SK-N-SH treated with all-trans-retinoic acid at 6 μM for 48 hours (cell line): ENCODE data around the gene CTXND2.

Source experiments
- ARNTL ChIP-seq: fragments of 450-650 bp; formaldehyde crosslinking; IDR thresholded peaks from 2 replicates; pipeline ENCODE4 v1.5.0; 2020; ENCODE audit warnings: low read depth, mild to moderate bottlenecking, moderate library complexity, borderline replicate concordance
- CSDC2 ChIP-seq: fragments of 250-450 bp; sonication (Bioruptor Pico); IDR thresholded peaks from 2 replicates; pipeline ENCODE4 v1.5.0; 2020; ENCODE audit warnings: mild to moderate bottlenecking, moderate library complexity
- ISL1 ChIP-seq: fragments of 250-450 bp; sonication (Bioruptor Pico); IDR thresholded peaks from 2 replicates; pipeline ENCODE4 v2.1.2; 2022; ENCODE audit warnings: mild to moderate bottlenecking, moderate library complexity
- RARB ChIP-seq: fragments of 250-450 bp; sonication (Bioruptor Pico); IDR thresholded peaks from 2 replicates; pipeline ENCODE4 v1.8.0; 2021; ENCODE audit warnings: mild to moderate bottlenecking, moderate library complexity
- TCF4 ChIP-seq: fragments of 250-450 bp; sonication (Bioruptor Pico); IDR thresholded peaks from 2 replicates; pipeline ENCODE4 v1.8.0; 2021; ENCODE audit warnings: mild to moderate bottlenecking, moderate library complexity, borderline replicate concordance
- TOX ChIP-seq: fragments of 250-450 bp; sonication (Bioruptor Pico); IDR thresholded peaks from 2 replicates; pipeline ENCODE4 v1.8.0; 2021; ENCODE audit warnings: mild to moderate bottlenecking, moderate library complexity, borderline replicate concordance
- ZFP3 ChIP-seq: fragments of 250-450 bp; sonication (Bioruptor Pico); IDR thresholded peaks from 2 replicates; pipeline ENCODE4 v1.5.0; 2020; ENCODE audit warnings: mild to moderate bottlenecking, moderate library complexity
- ZFP30 ChIP-seq: fragments of 450-650 bp; formaldehyde crosslinking; IDR thresholded peaks from 2 replicates; pipeline ENCODE4 v1.5.0; 2022; ENCODE audit warnings: mild to moderate bottlenecking, moderate library complexity
- ZNF565 ChIP-seq: fragments of 450-650 bp; formaldehyde crosslinking; conservative IDR thresholded peaks from 2 replicates; pipeline ENCODE4 v1.5.0; 2020; ENCODE audit warnings: low read depth, mild to moderate bottlenecking, moderate library complexity
- ZNF70 ChIP-seq: fragments of 450-650 bp; formaldehyde crosslinking; IDR thresholded peaks from 2 replicates; pipeline ENCODE4 v1.5.0; 2020; ENCODE audit warnings: mild to moderate bottlenecking, moderate library complexity
- TF ChIP-seq, protein P1 (sequence below): fragments of 250-450 bp; sonication (Bioruptor Pico); IDR thresholded peaks from 2 replicates; pipeline ENCODE4 v1.8.0; 2021; ENCODE audit warnings: low read depth, mild to moderate bottlenecking, moderate library complexity, borderline replicate concordance
- TF ChIP-seq, protein P2 (sequence below): fragments of 250-450 bp; sonication (Bioruptor Pico); IDR thresholded peaks from 2 replicates; pipeline ENCODE4 v1.5.1; 2021; ENCODE audit warnings: mild to moderate bottlenecking, moderate library complexity
- TF ChIP-seq, protein P3 (sequence below): fragments of 250-450 bp; sonication (Bioruptor Pico); IDR thresholded peaks from 2 replicates; pipeline ENCODE4 v1.5.1; 2020; ENCODE audit warnings: low read depth, mild to moderate bottlenecking, moderate library complexity
- TF ChIP-seq, protein P4 (sequence below): fragments of 250-450 bp; sonication (Bioruptor Pico); IDR thresholded peaks from 2 replicates; pipeline ENCODE4 v1.8.0; 2020; ENCODE audit warnings: mild to moderate bottlenecking, moderate library complexity, borderline replicate concordance

DNA sequence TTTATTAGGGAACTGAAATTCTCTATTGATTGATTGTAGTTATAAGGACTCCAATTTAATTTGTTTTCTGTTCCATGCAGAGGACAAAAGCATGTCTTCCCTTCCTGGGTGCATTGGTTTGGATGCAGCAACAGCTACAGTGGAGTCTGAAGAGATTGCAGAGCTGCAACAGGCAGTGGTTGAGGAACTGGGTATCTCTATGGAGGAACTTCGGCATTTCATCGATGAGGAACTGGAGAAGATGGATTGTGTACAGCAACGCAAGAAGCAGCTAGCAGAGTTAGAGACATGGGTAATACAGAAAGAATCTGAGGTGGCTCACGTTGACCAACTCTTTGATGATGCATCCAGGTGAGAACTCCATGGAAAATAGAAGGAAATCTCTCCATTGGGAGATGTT, 40.7 kb downstream of the CTXND2 start:
- TF ChIP-seq TCF4 (no peak), ISL1 (CRISPR knock-in tag) (no peak), RARB (CRISPR knock-in tag) (no peak), TOX (CRISPR knock-in tag) (no peak), ARNTL (CRISPR knock-in tag) (no peak), ZFP3 (CRISPR knock-in tag) (no peak), ZNF565 (CRISPR knock-in tag) (no peak), ZFP30 (CRISPR knock-in tag) (no peak), ZNF70 (CRISPR knock-in tag) (no peak), CSDC2 (no peak)
- TF ChIP-seq, protein P1, sequence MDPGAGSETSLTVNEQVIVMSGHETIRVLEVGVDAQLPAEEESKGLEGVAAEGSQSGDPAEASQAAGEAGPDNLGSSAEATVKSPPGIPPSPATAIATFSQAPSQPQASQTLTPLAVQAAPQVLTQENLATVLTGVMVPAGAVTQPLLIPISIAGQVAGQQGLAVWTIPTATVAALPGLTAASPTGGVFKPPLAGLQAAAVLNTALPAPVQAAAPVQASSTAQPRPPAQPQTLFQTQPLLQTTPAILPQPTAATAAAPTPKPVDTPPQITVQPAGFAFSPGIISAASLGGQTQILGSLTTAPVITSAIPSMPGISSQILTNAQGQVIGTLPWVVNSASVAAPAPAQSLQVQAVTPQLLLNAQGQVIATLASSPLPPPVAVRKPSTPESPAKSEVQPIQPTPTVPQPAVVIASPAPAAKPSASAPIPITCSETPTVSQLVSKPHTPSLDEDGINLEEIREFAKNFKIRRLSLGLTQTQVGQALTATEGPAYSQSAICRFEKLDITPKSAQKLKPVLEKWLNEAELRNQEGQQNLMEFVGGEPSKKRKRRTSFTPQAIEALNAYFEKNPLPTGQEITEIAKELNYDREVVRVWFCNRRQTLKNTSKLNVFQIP (CRISPR knock-in tag), result no peak
- TF ChIP-seq, protein P2, sequence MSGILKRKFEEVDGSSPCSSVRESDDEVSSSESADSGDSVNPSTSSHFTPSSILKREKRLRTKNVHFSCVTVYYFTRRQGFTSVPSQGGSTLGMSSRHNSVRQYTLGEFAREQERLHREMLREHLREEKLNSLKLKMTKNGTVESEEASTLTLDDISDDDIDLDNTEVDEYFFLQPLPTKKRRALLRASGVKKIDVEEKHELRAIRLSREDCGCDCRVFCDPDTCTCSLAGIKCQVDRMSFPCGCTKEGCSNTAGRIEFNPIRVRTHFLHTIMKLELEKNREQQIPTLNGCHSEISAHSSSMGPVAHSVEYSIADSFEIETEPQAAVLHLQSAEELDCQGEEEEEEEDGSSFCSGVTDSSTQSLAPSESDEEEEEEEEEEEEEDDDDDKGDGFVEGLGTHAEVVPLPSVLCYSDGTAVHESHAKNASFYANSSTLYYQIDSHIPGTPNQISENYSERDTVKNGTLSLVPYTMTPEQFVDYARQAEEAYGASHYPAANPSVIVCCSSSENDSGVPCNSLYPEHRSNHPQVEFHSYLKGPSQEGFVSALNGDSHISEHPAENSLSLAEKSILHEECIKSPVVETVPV (CRISPR knock-in tag), result no peak
- TF ChIP-seq, protein P3, sequence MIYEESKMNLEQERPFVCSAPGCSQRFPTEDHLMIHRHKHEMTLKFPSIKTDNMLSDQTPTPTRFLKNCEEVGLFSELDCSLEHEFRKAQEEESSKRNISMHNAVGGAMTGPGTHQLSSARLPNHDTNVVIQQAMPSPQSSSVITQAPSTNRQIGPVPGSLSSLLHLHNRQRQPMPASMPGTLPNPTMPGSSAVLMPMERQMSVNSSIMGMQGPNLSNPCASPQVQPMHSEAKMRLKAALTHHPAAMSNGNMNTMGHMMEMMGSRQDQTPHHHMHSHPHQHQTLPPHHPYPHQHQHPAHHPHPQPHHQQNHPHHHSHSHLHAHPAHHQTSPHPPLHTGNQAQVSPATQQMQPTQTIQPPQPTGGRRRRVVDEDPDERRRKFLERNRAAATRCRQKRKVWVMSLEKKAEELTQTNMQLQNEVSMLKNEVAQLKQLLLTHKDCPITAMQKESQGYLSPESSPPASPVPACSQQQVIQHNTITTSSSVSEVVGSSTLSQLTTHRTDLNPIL (CRISPR knock-in tag), result no peak
- TF ChIP-seq, protein P4, sequence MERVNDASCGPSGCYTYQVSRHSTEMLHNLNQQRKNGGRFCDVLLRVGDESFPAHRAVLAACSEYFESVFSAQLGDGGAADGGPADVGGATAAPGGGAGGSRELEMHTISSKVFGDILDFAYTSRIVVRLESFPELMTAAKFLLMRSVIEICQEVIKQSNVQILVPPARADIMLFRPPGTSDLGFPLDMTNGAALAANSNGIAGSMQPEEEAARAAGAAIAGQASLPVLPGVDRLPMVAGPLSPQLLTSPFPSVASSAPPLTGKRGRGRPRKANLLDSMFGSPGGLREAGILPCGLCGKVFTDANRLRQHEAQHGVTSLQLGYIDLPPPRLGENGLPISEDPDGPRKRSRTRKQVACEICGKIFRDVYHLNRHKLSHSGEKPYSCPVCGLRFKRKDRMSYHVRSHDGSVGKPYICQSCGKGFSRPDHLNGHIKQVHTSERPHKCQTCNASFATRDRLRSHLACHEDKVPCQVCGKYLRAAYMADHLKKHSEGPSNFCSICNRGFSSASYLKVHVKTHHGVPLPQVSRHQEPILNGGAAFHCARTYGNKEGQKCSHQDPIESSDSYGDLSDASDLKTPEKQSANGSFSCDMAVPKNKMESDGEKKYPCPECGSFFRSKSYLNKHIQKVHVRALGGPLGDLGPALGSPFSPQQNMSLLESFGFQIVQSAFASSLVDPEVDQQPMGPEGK (CRISPR knock-in tag), result no peak
